ENCODE results near the gene YIF1B. TPM values are rescaled to one million over a fixed set of nuclear protein-coding genes. Genes with fewer than 3 reads are reported as not detected.

Gene YIF1B
- total and polyA plus RNA-seq, 4 donors, result 22.0 to 107 (median 53.7) TPM

DNA sequence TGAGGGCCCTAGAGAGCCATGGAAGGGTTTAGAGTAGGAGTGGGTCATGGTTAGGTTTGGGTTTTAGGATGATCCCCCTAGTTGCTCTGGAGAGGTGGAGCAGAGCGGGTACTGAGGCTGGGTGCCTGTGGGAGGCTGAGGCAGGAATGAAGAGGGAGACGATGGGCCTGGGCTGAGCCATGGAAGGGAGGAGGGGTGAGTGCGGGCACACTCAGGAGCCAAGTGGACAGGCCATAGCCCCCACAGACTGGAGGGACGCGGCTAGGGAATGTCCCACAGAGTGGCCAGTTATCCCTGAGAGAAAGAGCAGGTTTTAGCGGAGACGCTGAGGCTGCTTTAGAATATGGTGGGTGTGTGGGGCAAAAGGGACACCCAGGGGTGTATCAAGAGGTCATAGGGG lies 13.9 kb upstream of the YIF1B start:
- DNase-seq (no peak), ATAC-seq (ENCODE audit: insufficient read depth, low FRiP score) (no peak)
- no peaks in the 10 kb centered on the region for H3K4me1 ChIP-seq (ENCODE audit: control insufficient read depth in 5 of 5, insufficient read depth in 5 of 5, low read length in 5 of 5)
- 94 to 95% methylated on average over 7 of the region's 7 CpGs for WGBS, 2 donors
- H3K27me3 ChIP-seq (ENCODE audit: control insufficient read depth in 3 of 3, insufficient read depth in 3 of 3, low read length in 2 of 3), result no peaks in the 10 kb centered on the region
- no peaks in the 10 kb centered on the region for H3K9me3 ChIP-seq (ENCODE audit: control insufficient read depth in 4 of 4, insufficient read depth in 3 of 4, low read length in 3 of 4)
- H3K4me3 ChIP-seq, result no peak overlapping the region
- TF ChIP-seq, protein P1, sequence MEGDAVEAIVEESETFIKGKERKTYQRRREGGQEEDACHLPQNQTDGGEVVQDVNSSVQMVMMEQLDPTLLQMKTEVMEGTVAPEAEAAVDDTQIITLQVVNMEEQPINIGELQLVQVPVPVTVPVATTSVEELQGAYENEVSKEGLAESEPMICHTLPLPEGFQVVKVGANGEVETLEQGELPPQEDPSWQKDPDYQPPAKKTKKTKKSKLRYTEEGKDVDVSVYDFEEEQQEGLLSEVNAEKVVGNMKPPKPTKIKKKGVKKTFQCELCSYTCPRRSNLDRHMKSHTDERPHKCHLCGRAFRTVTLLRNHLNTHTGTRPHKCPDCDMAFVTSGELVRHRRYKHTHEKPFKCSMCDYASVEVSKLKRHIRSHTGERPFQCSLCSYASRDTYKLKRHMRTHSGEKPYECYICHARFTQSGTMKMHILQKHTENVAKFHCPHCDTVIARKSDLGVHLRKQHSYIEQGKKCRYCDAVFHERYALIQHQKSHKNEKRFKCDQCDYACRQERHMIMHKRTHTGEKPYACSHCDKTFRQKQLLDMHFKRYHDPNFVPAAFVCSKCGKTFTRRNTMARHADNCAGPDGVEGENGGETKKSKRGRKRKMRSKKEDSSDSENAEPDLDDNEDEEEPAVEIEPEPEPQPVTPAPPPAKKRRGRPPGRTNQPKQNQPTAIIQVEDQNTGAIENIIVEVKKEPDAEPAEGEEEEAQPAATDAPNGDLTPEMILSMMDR (IDR thresholded peaks at IDR 0.05; ENCODE audit: control extremely low read depth, extremely low read depth), result no peak
- no peak overlapping the region for H3K27ac ChIP-seq (ENCODE audit: low read depth in 1 of 2, low read length in 1 of 2)
- H3K36me3 ChIP-seq (ENCODE audit: control insufficient read depth in 4 of 4, insufficient read depth in 4 of 4, low read length in 4 of 4), result peaks cover 0 to 29% (median 0%) of the 10 kb centered on the region in 4 donors
- no peak overlapping the region for H3K9ac ChIP-seq (ENCODE audit: insufficient read depth in 1 of 2, low read length in 2 of 2)

DNA sequence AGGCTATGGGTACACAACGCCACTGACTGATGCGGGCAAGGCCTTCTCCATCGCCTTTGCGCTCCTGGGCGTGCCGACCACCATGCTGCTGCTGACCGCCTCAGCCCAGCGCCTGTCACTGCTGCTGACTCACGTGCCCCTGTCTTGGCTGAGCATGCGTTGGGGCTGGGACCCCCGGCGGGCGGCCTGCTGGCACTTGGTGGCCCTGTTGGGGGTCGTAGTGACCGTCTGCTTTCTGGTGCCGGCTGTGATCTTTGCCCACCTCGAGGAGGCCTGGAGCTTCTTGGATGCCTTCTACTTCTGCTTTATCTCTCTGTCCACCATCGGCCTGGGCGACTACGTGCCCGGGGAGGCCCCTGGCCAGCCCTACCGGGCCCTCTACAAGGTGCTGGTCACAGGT lies 10.8 kb upstream of the YIF1B start:
- Histone ChIP-seq H3K4me1 (ENCODE audit: control insufficient read depth in 5 of 5, insufficient read depth in 5 of 5, low read length in 5 of 5) (peaks cover 0 to 8% (median 0%) of the 10 kb centered on the region in 5 donors), H3K9me3 (ENCODE audit: control insufficient read depth in 4 of 4, insufficient read depth in 3 of 4, low read length in 3 of 4) (no peaks in the 10 kb centered on the region), H3K4me3 (no peak overlapping the region), H3K27me3 (ENCODE audit: control insufficient read depth in 3 of 3, insufficient read depth in 3 of 3, low read length in 2 of 3) (no peaks in the 10 kb centered on the region), H3K27ac (ENCODE audit: low read depth in 1 of 2, low read length in 1 of 2) (no peak overlapping the region), H3K9ac (ENCODE audit: insufficient read depth in 1 of 2, low read length in 2 of 2) (no peak overlapping the region), H3K36me3 (ENCODE audit: control insufficient read depth in 4 of 4, insufficient read depth in 4 of 4, low read length in 4 of 4) (peaks cover 0 to 29% (median 1%) of the 10 kb centered on the region in 4 donors)
- 96% methylated on average over 22 of the region's 22 CpGs for WGBS, 2 donors
- DNase-seq (no peak), ATAC-seq (ENCODE audit: insufficient read depth, low FRiP score) (no peak)
- TF ChIP-seq, protein P1 (IDR thresholded peaks at IDR 0.05; ENCODE audit: control extremely low read depth, extremely low read depth), result no peak

DNA sequence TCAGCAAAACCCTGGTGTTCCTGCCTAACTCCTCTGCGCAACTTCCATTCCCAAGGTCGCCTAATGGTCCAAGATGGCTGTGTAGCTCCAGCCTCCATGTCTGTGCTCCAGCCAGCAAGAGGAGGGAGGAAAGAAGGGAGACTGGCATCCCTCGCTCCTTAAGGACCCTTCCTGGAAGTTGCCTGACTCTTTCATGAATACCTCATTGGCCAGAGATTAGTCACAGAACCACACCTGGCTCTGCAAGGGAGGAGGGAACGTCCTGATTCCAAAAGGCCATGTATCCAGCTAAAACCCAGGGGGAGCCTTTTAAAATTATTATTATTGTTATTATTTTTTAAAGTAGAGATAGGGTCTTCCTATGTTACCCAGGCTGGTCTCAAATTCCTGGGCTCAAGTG lies 8.7 kb upstream of the YIF1B start:
- 92 to 96% methylated on average over 4 of the region's 4 CpGs for WGBS, 2 donors
- peaks cover 0 to 26% (median 1%) of the 10 kb centered on the region in 4 donors for H3K36me3 ChIP-seq (ENCODE audit: control insufficient read depth in 4 of 4, insufficient read depth in 4 of 4, low read length in 4 of 4)
- H3K4me1 ChIP-seq (ENCODE audit: control insufficient read depth in 5 of 5, insufficient read depth in 5 of 5, low read length in 5 of 5), result peaks cover 0 to 29% (median 6%) of the 10 kb centered on the region in 5 donors
- H3K9ac ChIP-seq (ENCODE audit: insufficient read depth in 1 of 2, low read length in 2 of 2), result no peak overlapping the region
- DNase-seq, result no peak
- no peaks in the 10 kb centered on the region for H3K9me3 ChIP-seq (ENCODE audit: control insufficient read depth in 4 of 4, insufficient read depth in 3 of 4, low read length in 3 of 4)
- no peak for ATAC-seq (ENCODE audit: insufficient read depth, low FRiP score)
- H3K27me3 ChIP-seq (ENCODE audit: control insufficient read depth in 3 of 3, insufficient read depth in 3 of 3, low read length in 2 of 3), result peaks cover 0 to under 1% (median 0%) of the 10 kb centered on the region in 3 donors
- TF ChIP-seq, protein P1 (IDR thresholded peaks at IDR 0.05; ENCODE audit: control extremely low read depth, extremely low read depth), result no peak
- no peak overlapping the region for H3K27ac ChIP-seq (ENCODE audit: low read depth in 1 of 2, low read length in 1 of 2)
- H3K4me3 ChIP-seq, result no peak overlapping the region

- Histone ChIP-seq H3K9me3 (ENCODE audit: control insufficient read depth in 4 of 4, insufficient read depth in 3 of 4, low read length in 3 of 4) (no peaks in the 10 kb centered on the region), H3K27ac (ENCODE audit: low read depth in 1 of 2, low read length in 1 of 2) (peak overlapping the region in 1 of 2 donors; percentile 20), H3K4me3 (no peak overlapping the region), H3K36me3 (ENCODE audit: control insufficient read depth in 4 of 4, insufficient read depth in 4 of 4, low read length in 4 of 4) (peaks cover 0 to 26% (median 1%) of the 10 kb centered on the region in 4 donors), H3K27me3 (ENCODE audit: control insufficient read depth in 3 of 3, insufficient read depth in 3 of 3, low read length in 2 of 3) (peaks cover 0 to 4% (median 0%) of the 10 kb centered on the region in 3 donors), H3K9ac (ENCODE audit: insufficient read depth in 1 of 2, low read length in 2 of 2) (no peak overlapping the region), H3K4me1 (ENCODE audit: control insufficient read depth in 5 of 5, insufficient read depth in 5 of 5, low read length in 5 of 5) (peaks cover 0 to 40% (median 10%) of the 10 kb centered on the region in 5 donors)
- no peak for DNase-seq
- 50 to 61% methylated on average over 7 of the region's 7 CpGs for whole genome bisulfite sequencing, 2 donors
- ATAC-seq (ENCODE audit: insufficient read depth, low FRiP score), result no peak
- TF ChIP-seq, protein P1 (IDR thresholded peaks at IDR 0.05; ENCODE audit: control extremely low read depth, extremely low read depth), result no peak
These were observed 7.5 kb upstream of the YIF1B start for GRCh38 chr19:38323291-38323690.

Measured in lung (tissue), 12 donors.